ENCODE measurements around the gene RUSC1. TPM values are rescaled to one million over a fixed set of nuclear protein-coding genes. Genes with fewer than 3 reads are reported as not detected.

RUSC1 gene
- polyA plus RNA-seq, 1 of the 3 experiments (the other 2 are of a cell fraction), result 49.9 TPM

DNA sequence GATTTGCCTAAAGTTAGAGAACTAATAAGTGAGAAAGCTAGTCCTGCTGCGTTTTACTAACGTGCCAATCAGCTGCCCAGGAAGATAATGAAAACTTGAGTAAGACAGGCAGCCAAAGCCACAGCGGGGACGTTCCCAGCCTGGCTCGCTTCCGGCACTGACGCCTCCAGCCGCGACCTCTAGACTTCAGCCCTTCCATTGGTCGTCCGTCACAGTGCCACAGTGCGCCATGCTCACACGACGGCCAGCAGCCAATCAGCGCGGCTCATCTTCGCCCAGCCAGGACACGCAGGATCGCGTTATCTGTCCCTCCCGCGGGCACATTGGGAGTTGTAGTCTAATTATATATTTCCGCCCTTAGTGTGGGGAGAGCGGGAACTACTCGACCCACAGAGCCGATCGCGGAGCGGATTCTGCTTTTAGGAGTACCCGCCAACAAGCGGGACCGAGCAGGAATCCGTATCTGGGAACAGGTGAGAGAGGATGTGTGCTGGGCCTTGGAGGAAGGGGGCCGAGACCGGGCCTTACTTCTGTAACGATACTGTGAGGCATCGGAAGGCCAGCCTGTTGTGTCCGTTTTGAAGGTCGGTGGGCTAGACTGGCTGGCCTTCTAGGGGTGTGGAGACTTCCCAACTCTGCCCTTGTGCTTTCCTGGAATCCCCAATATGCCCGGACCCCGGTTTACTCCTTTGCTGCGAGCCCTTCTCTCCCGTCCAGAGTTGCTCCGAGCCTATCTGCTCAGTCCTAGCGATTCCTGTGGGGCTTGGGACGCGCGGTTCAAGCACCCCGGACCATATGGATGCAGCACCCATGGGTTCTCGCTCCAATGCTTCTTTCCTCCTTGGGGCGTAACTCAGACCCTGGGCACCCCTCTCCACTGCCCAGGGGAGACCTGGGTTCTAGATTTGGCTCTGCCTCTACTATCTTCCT is 11.9 kb upstream of the RUSC1 start, which contains the start of gene FDPS:
Gene FDPS (plus strand): TSS at position 374 of the 930 bp plus-strand sequence. CDS start 924 bp downstream, outside the sequence.
- H3K4me3 ChIP-seq (ENCODE audit: low read depth in 2 of 2, low read length in 1 of 2), result peak within 1 kb of the TSS; percentile 74 to 76
- H2AFZ ChIP-seq (ENCODE audit: low read depth), result peak within 1 kb of the TSS; percentile 82
- H3K4me2 ChIP-seq, result peak within 1 kb of the TSS; percentile 85
- POLR2A ChIA-PET, result interaction anchor here (0.7 to 1.9 kb wide), 5 partner anchors 12 to 57 kb away, joined by 3 to 7 read pairs (median 4); partner anchors contain the start of genes RUSC1 and SCAMP3
- H3K4me1 ChIP-seq (ENCODE audit: control insufficient read depth in 1 of 2, insufficient read depth in 2 of 2, low read depth in 1 of 2, low read length in 1 of 2), result peaks cover 0 to 10% of the 10 kb centered on the region in 2 experiments; a peak in 1 of 4 replicates
- 1% methylated on average over 39 of the region's 51 CpGs for WGBS (ENCODE audit: low lambda C conversion rate)
- H3K36me3 ChIP-seq (replicated peaks in 1 of 2; ENCODE audit: control insufficient read depth in 1 of 2, insufficient read depth in 2 of 2, low read length in 1 of 2), result peaks cover 3 to 7% of the 10 kb centered on the region in 2 experiments
- H3F3A ChIP-seq (replicated peaks; ENCODE audit: insufficient read depth), result peaks cover 12% of the 10 kb centered on the region
- no peaks in the 10 kb centered on the region for H3K9me2 ChIP-seq
- peaks cover 30% of the 10 kb centered on the region for H3K79me2 ChIP-seq (ENCODE audit: insufficient read depth)
- H4K20me1 ChIP-seq (ENCODE audit: insufficient read depth), result no peaks in the 10 kb centered on the region
- H3K9me3 ChIP-seq, result no peaks in the 10 kb centered on the region
- no peaks in the 10 kb centered on the region for H3K27me3 ChIP-seq (ENCODE audit: insufficient read depth)
- peak within 1 kb of the TSS; percentile 79 to 92 for H3K27ac ChIP-seq (ENCODE audit: low read depth in 2 of 2, low read length in 1 of 2)
- DNase-seq, result peak; percentile 94
- H3K9ac ChIP-seq, result peak within 1 kb of the TSS; percentile 84
- CTCF ChIA-PET, result interaction anchor here (0.7 to 3.5 kb wide), 14 partner anchors 11 to 194 kb away, joined by 3 to 51 read pairs (median 4); partner anchors contain the start of gene HCN3
- TF ChIP-seq ELF1 (IDR thresholded peaks at IDR 0.05), result peak; percentile 92
- TF ChIP-seq, protein P1, sequence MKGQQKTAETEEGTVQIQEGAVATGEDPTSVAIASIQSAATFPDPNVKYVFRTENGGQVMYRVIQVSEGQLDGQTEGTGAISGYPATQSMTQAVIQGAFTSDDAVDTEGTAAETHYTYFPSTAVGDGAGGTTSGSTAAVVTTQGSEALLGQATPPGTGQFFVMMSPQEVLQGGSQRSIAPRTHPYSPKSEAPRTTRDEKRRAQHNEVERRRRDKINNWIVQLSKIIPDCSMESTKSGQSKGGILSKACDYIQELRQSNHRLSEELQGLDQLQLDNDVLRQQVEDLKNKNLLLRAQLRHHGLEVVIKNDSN (IDR thresholded peaks at IDR 0.05; ENCODE audit: borderline replicate concordance, low read depth), result peak; percentile 82; the same call in 1 of the 2 replicates
- peak; percentile 63 for TF ChIP-seq GATA2 (CRISPR knock-in tag; IDR thresholded peaks at IDR 0.05)
- TF ChIP-seq, protein P2, sequence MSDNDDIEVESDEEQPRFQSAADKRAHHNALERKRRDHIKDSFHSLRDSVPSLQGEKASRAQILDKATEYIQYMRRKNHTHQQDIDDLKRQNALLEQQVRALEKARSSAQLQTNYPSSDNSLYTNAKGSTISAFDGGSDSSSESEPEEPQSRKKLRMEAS (IDR thresholded peaks at IDR 0.05; ENCODE audit: low read depth), result no peak; the same call in 1 of the 2 replicates
- TF ChIP-seq RAD21 (IDR thresholded peaks at IDR 0.05; ENCODE audit: low read length), result no peak
- TF ChIP-seq MXI1 (IDR thresholded peaks at IDR 0.05; ENCODE audit: low read depth, low read length), result peak; percentile 60; the same call in 1 of the 2 replicates
- no peak for TF ChIP-seq FOXJ3 (CRISPR knock-in tag; IDR thresholded peaks at IDR 0.05)
- TF ChIP-seq, protein P3, sequence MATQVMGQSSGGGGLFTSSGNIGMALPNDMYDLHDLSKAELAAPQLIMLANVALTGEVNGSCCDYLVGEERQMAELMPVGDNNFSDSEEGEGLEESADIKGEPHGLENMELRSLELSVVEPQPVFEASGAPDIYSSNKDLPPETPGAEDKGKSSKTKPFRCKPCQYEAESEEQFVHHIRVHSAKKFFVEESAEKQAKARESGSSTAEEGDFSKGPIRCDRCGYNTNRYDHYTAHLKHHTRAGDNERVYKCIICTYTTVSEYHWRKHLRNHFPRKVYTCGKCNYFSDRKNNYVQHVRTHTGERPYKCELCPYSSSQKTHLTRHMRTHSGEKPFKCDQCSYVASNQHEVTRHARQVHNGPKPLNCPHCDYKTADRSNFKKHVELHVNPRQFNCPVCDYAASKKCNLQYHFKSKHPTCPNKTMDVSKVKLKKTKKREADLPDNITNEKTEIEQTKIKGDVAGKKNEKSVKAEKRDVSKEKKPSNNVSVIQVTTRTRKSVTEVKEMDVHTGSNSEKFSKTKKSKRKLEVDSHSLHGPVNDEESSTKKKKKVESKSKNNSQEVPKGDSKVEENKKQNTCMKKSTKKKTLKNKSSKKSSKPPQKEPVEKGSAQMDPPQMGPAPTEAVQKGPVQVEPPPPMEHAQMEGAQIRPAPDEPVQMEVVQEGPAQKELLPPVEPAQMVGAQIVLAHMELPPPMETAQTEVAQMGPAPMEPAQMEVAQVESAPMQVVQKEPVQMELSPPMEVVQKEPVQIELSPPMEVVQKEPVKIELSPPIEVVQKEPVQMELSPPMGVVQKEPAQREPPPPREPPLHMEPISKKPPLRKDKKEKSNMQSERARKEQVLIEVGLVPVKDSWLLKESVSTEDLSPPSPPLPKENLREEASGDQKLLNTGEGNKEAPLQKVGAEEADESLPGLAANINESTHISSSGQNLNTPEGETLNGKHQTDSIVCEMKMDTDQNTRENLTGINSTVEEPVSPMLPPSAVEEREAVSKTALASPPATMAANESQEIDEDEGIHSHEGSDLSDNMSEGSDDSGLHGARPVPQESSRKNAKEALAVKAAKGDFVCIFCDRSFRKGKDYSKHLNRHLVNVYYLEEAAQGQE (IDR thresholded peaks at IDR 0.05; ENCODE audit: low read depth, low read length), result no peak
- no peak; the same call in 1 of the 2 replicates for TF ChIP-seq NFIC (IDR thresholded peaks at IDR 0.05; ENCODE audit: borderline replicate concordance)
- no peak for TF ChIP-seq FOSL2 (IDR thresholded peaks at IDR 0.05; ENCODE audit: borderline replicate concordance, low read depth)
- TF ChIP-seq, protein P4, sequence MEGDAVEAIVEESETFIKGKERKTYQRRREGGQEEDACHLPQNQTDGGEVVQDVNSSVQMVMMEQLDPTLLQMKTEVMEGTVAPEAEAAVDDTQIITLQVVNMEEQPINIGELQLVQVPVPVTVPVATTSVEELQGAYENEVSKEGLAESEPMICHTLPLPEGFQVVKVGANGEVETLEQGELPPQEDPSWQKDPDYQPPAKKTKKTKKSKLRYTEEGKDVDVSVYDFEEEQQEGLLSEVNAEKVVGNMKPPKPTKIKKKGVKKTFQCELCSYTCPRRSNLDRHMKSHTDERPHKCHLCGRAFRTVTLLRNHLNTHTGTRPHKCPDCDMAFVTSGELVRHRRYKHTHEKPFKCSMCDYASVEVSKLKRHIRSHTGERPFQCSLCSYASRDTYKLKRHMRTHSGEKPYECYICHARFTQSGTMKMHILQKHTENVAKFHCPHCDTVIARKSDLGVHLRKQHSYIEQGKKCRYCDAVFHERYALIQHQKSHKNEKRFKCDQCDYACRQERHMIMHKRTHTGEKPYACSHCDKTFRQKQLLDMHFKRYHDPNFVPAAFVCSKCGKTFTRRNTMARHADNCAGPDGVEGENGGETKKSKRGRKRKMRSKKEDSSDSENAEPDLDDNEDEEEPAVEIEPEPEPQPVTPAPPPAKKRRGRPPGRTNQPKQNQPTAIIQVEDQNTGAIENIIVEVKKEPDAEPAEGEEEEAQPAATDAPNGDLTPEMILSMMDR (IDR thresholded peaks at IDR 0.05), result no peak
- TF ChIP-seq, protein P5, sequence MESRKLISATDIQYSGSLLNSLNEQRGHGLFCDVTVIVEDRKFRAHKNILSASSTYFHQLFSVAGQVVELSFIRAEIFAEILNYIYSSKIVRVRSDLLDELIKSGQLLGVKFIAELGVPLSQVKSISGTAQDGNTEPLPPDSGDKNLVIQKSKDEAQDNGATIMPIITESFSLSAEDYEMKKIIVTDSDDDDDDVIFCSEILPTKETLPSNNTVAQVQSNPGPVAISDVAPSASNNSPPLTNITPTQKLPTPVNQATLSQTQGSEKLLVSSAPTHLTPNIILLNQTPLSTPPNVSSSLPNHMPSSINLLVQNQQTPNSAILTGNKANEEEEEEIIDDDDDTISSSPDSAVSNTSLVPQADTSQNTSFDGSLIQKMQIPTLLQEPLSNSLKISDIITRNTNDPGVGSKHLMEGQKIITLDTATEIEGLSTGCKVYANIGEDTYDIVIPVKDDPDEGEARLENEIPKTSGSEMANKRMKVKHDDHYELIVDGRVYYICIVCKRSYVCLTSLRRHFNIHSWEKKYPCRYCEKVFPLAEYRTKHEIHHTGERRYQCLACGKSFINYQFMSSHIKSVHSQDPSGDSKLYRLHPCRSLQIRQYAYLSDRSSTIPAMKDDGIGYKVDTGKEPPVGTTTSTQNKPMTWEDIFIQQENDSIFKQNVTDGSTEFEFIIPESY (IDR thresholded peaks at IDR 0.05; ENCODE audit: borderline replicate concordance, low read depth), result peak; percentile 99
- TF ChIP-seq YY1 (IDR thresholded peaks at IDR 0.05; ENCODE audit: low read depth), result 0 out of 2 replicates have a peak, but pooled peaks have one; percentile 45
- TF ChIP-seq GABPA (IDR thresholded peaks at IDR 0.05; ENCODE audit: low read depth), result peak; percentile 69
- TF ChIP-seq, protein P6, sequence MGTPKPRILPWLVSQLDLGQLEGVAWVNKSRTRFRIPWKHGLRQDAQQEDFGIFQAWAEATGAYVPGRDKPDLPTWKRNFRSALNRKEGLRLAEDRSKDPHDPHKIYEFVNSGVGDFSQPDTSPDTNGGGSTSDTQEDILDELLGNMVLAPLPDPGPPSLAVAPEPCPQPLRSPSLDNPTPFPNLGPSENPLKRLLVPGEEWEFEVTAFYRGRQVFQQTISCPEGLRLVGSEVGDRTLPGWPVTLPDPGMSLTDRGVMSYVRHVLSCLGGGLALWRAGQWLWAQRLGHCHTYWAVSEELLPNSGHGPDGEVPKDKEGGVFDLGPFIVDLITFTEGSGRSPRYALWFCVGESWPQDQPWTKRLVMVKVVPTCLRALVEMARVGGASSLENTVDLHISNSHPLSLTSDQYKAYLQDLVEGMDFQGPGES (IDR thresholded peaks at IDR 0.05; ENCODE audit: low read depth, low read length), result peak; percentile 27; the same call in 1 of the 2 replicates
- no peak for TF ChIP-seq TEAD4 (IDR thresholded peaks at IDR 0.05; ENCODE audit: borderline replicate concordance, insufficient read depth)
- peak; percentile 99 for TF ChIP-seq CHD2 (IDR thresholded peaks at IDR 0.05; ENCODE audit: low read length, partially characterized antibody)
- TF ChIP-seq RFX5 (IDR thresholded peaks at IDR 0.05; ENCODE audit: low read length), result peak; percentile 78; the same call in 1 of the 2 replicates
- TF ChIP-seq TCF12 (IDR thresholded peaks at IDR 0.05), result no peak
- TF ChIP-seq NRF1 (IDR thresholded peaks at IDR 0.05; ENCODE audit: low read depth, low read length), result 0 out of 2 replicates have a peak, but pooled peaks have one; percentile 10
- TF ChIP-seq POLR2AphosphoS5 (IDR thresholded peaks at IDR 0.05; ENCODE audit: low read depth, low read length), result peak; percentile 84

All from SK-N-SH (cell line).